Measurements from ENCODE around the gene DOCK9. TPM values are rescaled to one million over a fixed set of nuclear protein-coding genes. Genes with fewer than 3 reads are reported as not detected.

DOCK9 gene
- total RNA-seq, 1 donor from 2014 or later: 88.4 TPM

GRCh38 chr13:98997738-98998641 is 20.1 kb upstream of the DOCK9 start:
- peaks cover 29% of the 10 kb centered on the region for H3K4me1 ChIP-seq
- H3K27me3 ChIP-seq: no peaks in the 10 kb centered on the region
- no peak for DNase-seq (ENCODE audit: extremely low spot score in 2 of 2)
- TF ChIP-seq CTCF (IDR thresholded peaks at IDR 0.05) (no peak), POLR2A (IDR thresholded peaks at IDR 0.05) (no peak), POLR2AphosphoS5 (IDR thresholded peaks at IDR 0.05; ENCODE audit: insufficient read depth in 1 of 2, low read depth in 1 of 2) (no peak)
- no peaks in the 10 kb centered on the region for H3K36me3 ChIP-seq
- no peak overlapping the region for H3K4me3 ChIP-seq
- H3K9me3 ChIP-seq: no peaks in the 10 kb centered on the region
- intact Hi-C loops (cut with DNase I): no loop called here
- H3K27ac ChIP-seq: peak overlapping the region; percentile 34

- intact Hi-C loops (cut with DNase I): no loop called here
- no peaks in the 10 kb centered on the region for H3K27me3 ChIP-seq
- DNase-seq (ENCODE audit: extremely low spot score in 2 of 2): no peak
Observed at GRCh38 chr13:98997011-98997730, 19.3 kb upstream of the DOCK9 start.

GRCh38 chr13:98996046-98996445 is 18.2 kb upstream of the DOCK9 start:
- H3K36me3 ChIP-seq: no peaks in the 10 kb centered on the region
- H3K27me3 ChIP-seq: no peaks in the 10 kb centered on the region
- H3K4me3 ChIP-seq: no peak overlapping the region
- H3K27ac ChIP-seq: no peak overlapping the region
- TF ChIP-seq POLR2A (IDR thresholded peaks at IDR 0.05) (no peak), CTCF (IDR thresholded peaks at IDR 0.05) (no peak), POLR2AphosphoS5 (IDR thresholded peaks at IDR 0.05; ENCODE audit: insufficient read depth in 1 of 2, low read depth in 1 of 2) (no peak)
- intact Hi-C loops (cut with DNase I): no loop called here
- peaks cover 26% of the 10 kb centered on the region for H3K4me1 ChIP-seq
- no peak for DNase-seq (ENCODE audit: extremely low spot score in 2 of 2)
- H3K9me3 ChIP-seq: no peaks in the 10 kb centered on the region

More at GRCh38 chr13:98997011-98997730, 19.3 kb upstream of the DOCK9 start:
- TF ChIP-seq POLR2A (IDR thresholded peaks at IDR 0.05): no peak
- TF ChIP-seq POLR2AphosphoS5 (IDR thresholded peaks at IDR 0.05; ENCODE audit: insufficient read depth in 1 of 2, low read depth in 1 of 2): no peak
- no peak for TF ChIP-seq CTCF (IDR thresholded peaks at IDR 0.05)
- Histone ChIP-seq H3K27ac (no peak overlapping the region), H3K36me3 (no peaks in the 10 kb centered on the region), H3K9me3 (no peaks in the 10 kb centered on the region), H3K4me3 (no peak overlapping the region), H3K4me1 (peaks cover 26% of the 10 kb centered on the region)

DNA sequence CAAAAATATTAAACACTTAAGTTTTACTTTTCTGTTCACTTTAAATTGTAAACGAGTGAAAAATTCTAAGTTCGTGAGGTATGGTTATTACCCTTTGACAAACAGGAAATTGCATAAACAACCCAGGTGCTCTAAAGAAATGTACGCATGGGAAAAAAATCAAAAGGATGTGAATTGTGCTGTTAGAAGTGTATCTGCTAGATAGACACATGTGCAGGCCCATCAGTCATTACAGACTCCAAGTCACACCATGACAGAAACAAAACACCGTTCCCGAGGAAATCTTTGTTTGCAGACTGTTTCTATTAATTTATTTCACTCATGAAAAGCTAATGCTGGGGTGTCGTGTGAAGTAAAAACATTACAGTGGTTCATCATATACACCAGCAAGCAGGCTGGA is 17.0 kb upstream of the DOCK9 start:
- DNase-seq (ENCODE audit: extremely low spot score in 2 of 2): no peak
- Histone ChIP-seq H3K36me3 (no peaks in the 10 kb centered on the region), H3K27me3 (no peaks in the 10 kb centered on the region), H3K9me3 (no peaks in the 10 kb centered on the region), H3K27ac (no peak overlapping the region), H3K4me1 (peaks cover 18% of the 10 kb centered on the region), H3K4me3 (no peak overlapping the region)
- TF ChIP-seq POLR2A (IDR thresholded peaks at IDR 0.05) (no peak), CTCF (IDR thresholded peaks at IDR 0.05) (no peak), POLR2AphosphoS5 (IDR thresholded peaks at IDR 0.05; ENCODE audit: insufficient read depth in 1 of 2, low read depth in 1 of 2) (no peak)
- intact Hi-C loops (cut with DNase I): no loop called here
